Motor neuron (in vitro differentiated cells): ENCODE data around the gene DVL2. TPM values are rescaled to one million over a fixed set of nuclear protein-coding genes. Genes with fewer than 3 reads are reported as not detected.

ENCODE experiments used
- ATAC-seq, 8 experiments: fragments of 200-7000 bp; cut with Tn5 transposase; replicated peaks in 6 of 8; 2 replicates each; pipeline ENCODE4 v1.8.0; 2021; ENCODE audit warnings: mild to moderate bottlenecking in 8 of 8, moderate library complexity in 8 of 8
- H3K27ac ChIP-seq, 2 donors: fragments of 250-450 bp; sonication (Bioruptor Pico); 2 replicates each; pipeline ENCODE4 v1.9.0; 2021; ENCODE audit warnings: antibody characterized with exemption in 2 of 2, mild to moderate bottlenecking in 2 of 2, moderate library complexity in 1 of 2
- H3K4me1 ChIP-seq, 2 donors: fragments of 250-450 bp; sonication (Bioruptor Pico); replicated peaks in 1 of 2; 2 replicates each; pipeline ENCODE4 v1.6.1; 2021; ENCODE audit warnings: antibody characterized with exemption in 2 of 2, mild to moderate bottlenecking in 2 of 2, moderate library complexity in 1 of 2
- H3K4me3 ChIP-seq, 5 donors: fragments of 250-450 bp; sonication (Bioruptor Pico); 2 replicates each; pipeline ENCODE4 v1.9.0; 2021; ENCODE audit warnings: antibody characterized with exemption in 5 of 5, mild to moderate bottlenecking in 5 of 5, moderate library complexity in 4 of 5
- WGBS, 10 experiments: fragments of 450-650 bp; shearing (Covaris generic); methylation state at CpG; one replicate each; pipeline ENCODE4 v1.0.0; 2022; 5-methylcytosine and 5-hydroxymethylcytosine counted together
- in situ Hi-C, 9 experiments: fragments of 400-800 bp; cut with MboI; loops; one replicate each; pipeline ENCODE4 v1.15.0; 2021; ENCODE audit warnings: low sequenced_read_pairs in 9 of 9, low pct_unique_long_range_greater_than_20kb in 2 of 9; ENCODE audit not compliant: unreplicated experiment in 9 of 9
- total RNA-seq, 8 experiments: library from RNA; unstranded; fragments of 300-600 nt; gene quantifications; 2 replicates each; pipeline versions ENCODE4 v1.2.3 to v1.2.4, GENCODE V29; 2022

The DVL2 gene
- total RNA-seq, 8 experiments from 2014 or later: 31.3 to 63.1 (median 40.6) TPM

DNA sequence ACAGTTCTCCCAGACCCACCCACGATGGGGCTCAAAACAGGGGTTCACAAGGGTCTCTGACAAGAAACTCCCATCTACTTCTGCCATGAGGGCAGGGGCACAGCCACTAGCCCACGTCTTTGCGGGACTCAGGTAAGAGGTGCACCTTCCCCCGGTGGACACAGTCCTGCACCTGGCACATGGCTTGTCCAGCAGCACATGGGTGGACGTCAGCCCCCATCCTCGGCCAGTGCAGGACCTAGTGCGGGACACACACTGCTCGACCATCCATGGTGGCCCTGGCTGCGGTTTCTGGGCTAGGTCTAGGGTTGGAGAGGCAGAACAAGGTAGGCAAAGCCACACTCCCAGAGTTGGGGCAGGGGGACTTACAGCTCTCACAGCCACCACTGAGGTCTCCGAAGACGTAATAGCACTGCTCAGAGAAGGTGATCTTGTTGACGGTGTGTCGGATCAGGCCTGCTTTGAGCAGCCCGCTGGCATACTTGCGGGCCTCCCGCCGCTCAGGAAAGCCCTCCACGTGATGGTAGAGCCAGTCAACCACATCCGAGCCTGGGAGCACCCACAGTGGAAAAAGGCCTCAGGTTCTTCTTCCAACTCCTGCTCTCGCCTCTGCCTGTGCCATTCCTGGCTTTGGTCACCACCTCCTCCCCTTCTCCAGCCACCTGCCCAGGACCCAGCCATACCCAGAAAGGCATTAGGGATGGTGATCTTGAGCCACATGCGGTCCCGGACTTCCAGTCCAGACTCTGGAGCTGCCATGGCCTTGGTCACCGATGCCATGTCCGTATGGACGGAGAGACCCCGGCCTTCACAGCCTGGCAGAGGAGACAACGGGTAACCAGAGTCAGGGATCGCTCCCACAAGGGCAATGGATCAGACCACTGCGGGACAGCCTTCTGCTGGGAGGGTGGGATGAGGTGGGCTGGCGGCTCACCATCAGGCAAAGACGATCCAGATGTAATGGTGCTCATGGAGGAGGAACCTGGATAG, 7.3 kb downstream of the DVL2 start:
- in situ Hi-C loops: no loop called here
- no peak overlapping the region for H3K4me3 ChIP-seq
- WGBS, 10 experiments: 73 to 100% (median 93%) methylated on average over 2 to 10 of the region's 31 CpGs; no CpG with 5 or more reads in 4 of the 10 experiments
- H3K4me1 ChIP-seq: peaks cover 2 to 4% of the 10 kb centered on the region in 2 donors
- no peak for ATAC-seq
- H3K27ac ChIP-seq: no peak overlapping the region

DNA sequence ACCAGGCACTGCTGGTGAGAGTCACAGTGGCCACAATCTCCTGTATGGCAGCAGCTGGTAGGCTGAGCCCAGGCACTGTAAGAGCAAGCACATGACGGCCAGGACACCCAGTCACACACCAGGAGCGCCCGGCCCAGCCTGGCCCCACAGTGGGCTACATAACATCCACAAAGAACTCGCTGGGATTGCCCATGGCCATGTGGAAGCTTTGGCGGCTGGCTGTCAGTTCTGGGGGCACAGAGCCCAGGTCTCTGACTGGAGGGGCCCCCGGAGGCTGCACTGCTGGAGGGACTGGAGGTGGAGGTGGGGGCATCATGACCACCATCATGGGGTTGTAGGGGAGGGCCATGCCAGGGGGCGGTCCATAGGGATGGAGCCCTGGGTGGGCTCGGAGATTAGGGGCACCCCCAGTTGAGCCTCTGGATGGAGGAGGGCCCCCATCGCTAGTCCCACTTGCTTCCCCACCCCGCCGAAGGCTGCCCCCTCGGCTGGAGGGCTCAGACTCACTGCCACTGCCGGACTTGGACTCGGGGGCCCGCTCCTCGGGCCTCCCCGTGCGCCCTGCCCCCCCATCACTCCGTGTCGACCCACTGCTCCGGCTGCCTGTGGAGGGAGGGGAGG, 8.5 kb downstream of the DVL2 start:
- peak in 4 of 8 experiments; percentile 3 to 11 (median 4) for ATAC-seq
- in situ Hi-C loops: no loop called here

DNA sequence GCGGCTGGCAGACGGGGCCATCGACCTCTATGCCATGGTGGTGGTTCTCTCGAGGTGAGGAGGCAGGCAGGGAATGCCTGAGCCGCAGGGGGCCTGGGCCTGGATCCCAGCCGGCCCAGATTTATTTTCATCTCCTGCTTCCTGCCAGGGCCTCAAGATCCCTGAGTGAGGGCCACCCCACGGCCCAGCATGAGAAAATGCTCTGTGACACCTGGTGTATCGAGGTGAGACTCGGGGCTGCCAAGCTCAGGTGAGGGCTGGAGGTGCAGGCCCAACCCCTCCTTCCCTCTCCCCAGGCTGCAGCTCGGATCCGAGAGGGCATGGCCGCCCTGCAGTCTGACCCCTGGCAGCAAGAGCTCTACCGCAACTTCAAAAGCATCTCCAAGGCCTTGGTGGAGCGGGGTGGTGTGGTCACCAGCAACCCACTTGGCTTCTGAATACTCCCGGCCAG, 9.6 kb downstream of the DVL2 start:
- in situ Hi-C loops: no loop called here

More for the DNA sequence above, 8.5 kb downstream of the DVL2 start:
- H3K27ac ChIP-seq: no peak overlapping the region
- H3K4me1 ChIP-seq: peaks cover 1 to 3% of the 10 kb centered on the region in 2 donors
- WGBS, 10 experiments: 93 to 100% (median 96%) methylated on average over 3 to 5 of the region's 21 CpGs; no CpG with 5 or more reads in 7 of the 10 experiments
- H3K4me3 ChIP-seq: no peak overlapping the region

DNA sequence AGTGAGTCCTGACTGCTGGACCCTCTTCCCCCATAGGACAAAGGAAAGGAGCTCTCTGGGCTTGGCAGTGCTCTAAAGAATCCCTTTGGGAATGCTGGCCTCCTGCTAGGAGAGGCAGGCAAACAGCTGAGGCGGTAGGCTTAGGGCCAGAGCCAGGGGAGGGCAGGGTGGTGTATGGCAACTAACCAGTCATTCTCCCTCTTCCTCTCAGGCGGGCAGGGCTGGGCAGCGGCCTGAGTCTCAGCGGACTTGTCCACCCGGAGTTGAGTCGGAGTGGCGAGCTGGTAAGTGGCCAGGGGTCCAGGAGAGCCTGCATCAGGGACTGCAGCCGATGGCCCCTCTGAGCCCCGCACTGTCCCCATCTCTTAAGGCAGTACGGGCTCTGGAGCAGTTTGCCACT, 10.2 kb downstream of the DVL2 start:
- WGBS, 10 experiments: 89% methylated on average over 1 of the region's 10 CpGs; no CpG with 5 or more reads in 9 of the 10 experiments
- in situ Hi-C loops: no loop called here
- Histone ChIP-seq H3K27ac (no peak overlapping the region), H3K4me3 (no peak overlapping the region), H3K4me1 (peaks cover 7 to 12% of the 10 kb centered on the region in 2 donors)
- ATAC-seq: no peak

More for the DNA sequence above, 9.6 kb downstream of the DVL2 start:
- ATAC-seq: no peak
- no peak overlapping the region for H3K4me3 ChIP-seq
- H3K27ac ChIP-seq: no peak overlapping the region
- 100% methylated on average over 1 of the region's 15 CpGs; no CpG with 5 or more reads in 8 of the 10 experiments for WGBS, 10 experiments
- peaks cover 7 to 8% of the 10 kb centered on the region in 2 donors for H3K4me1 ChIP-seq

DNA sequence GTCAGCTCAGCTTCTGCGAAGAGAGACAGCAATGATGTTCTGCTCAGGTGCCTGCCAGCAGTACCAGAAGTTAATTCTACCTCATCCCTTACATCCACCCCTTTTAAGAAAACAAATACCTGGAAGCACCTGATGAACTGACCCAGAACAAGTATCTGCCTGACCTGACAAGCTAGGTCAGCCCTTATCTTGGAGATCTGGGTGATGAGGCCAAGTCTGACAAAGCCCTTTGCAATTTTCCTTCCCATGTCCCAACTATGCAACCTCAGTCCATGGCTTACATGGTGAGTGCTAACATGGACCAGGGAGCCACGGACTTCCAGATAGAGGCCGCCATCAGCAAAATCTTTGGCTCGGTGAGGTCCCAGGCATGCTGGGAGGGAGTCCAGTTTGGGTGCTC, 10.9 kb downstream of the DVL2 start:
- no peak overlapping the region for H3K4me3 ChIP-seq
- in situ Hi-C loops: no loop called here
- 65 to 100% (median 91%) methylated on average over 1 to 4 of the region's 4 CpGs; no CpG with 5 or more reads in 4 of the 10 experiments for WGBS, 10 experiments
- no peak for ATAC-seq
- peaks cover 7 to 18% of the 10 kb centered on the region in 2 donors for H3K4me1 ChIP-seq
- H3K27ac ChIP-seq: no peak overlapping the region

DNA sequence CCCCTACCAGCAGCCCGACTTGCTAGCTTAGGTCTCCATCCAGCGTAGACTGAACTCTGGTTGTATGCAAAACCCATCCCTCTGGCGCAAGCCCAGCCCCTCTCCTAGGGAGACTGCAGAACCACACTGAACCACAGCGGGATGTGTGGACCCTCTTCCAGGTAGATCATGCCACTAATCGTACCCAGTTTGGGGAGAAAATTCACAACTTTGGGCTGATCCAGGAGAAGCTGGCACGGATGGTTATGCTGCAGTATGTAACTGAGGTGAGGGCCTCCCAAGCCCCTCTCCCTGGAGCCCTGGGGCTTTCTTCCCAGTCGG, 11.4 kb downstream of the DVL2 start:
- WGBS, 10 experiments: 50 to 87% (median 69%) methylated on average over 1 to 5 of the region's 7 CpGs; no CpG with 5 or more reads in 4 of the 10 experiments
- in situ Hi-C loops: no loop called here
- peaks cover 12 to 22% of the 10 kb centered on the region in 2 donors for H3K4me1 ChIP-seq
- no peak for ATAC-seq
- no peak overlapping the region for H3K4me3 ChIP-seq
- no peak overlapping the region for H3K27ac ChIP-seq

DNA sequence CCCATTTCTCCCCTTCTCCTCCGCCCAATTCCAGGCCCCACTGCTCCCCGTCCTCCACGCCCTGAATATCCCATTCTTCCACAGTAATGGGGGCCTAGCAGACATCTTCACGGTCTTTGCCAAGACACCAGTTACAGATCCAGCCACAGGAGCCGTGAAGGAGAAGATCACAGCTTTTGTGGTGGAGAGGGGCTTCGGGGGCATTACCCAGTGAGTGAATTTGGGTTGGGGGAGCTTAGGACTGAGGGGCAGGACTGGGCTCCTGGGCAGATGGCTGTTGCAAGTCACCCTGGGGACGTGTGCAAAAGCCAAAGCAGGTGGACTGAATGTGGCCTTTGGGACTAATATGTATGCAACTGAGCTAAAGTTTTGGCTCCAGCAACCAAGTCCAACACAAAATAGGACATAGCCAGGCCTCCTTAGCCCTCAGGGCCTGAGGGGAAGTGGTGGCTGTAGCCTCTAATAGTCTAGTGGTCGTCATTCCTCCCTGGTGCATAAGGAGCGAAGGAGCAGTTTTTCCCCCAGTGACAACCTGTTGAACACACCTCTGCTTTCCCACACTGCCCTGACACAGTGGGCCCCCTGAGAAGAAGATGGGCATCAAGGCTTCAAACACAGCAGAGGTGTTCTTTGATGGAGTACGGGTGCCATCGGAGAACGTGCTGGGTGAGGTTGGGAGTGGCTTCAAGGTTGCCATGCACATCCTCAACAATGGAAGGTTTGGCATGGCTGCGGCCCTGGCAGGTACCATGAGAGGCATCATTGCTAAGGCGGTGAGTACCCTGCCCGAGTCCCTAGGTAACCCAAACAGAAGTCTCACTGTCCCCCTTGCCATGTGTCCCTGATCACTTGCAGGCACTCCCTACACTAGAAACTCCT, 12.0 kb downstream of the DVL2 start:
- Histone ChIP-seq H3K4me3 (no peak overlapping the region), H3K4me1 (peaks cover 14 to 25% of the 10 kb centered on the region in 2 donors), H3K27ac (no peak overlapping the region)
- in situ Hi-C loops: no loop called here
- 0 to 100% (median 91%) methylated on average over 1 to 5 of the region's 15 CpGs; no CpG with 5 or more reads in 3 of the 10 experiments for WGBS, 10 experiments
- ATAC-seq: no peak

DNA sequence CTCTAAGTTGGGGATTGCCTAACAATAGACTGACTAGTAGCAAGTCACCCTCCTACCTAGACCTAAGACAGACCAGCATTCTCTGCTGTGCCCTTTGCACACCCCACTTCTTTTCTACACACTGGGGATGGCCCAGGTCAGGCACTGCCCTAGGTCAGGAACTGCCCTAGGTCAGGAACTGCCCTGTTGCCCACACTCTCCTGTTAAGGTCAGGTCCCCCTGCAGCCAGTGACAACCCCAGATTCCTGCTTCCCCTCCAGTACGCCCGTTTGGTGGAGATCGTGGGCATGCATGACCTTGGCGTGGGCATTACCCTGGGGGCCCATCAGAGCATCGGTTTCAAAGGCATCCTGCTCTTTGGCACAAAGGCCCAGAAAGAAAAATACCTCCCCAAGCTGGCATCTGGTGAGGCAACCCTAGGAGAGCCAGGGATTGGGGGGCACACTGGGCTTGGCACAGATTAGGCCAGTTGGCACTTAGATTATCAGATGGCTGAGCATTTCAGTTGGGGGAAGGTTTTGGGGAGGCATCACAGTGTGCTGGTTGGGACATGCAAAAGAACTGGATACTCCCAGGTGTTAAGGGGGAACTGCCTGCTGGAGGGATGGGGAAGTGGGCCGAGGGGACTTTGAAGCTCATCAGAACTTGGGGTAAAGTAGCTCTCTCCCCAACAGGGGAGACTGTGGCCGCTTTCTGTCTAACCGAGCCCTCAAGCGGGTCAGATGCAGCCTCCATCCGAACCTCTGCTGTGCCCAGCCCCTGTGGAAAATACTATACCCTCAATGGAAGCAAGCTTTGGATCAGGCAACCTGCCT, 12.8 kb downstream of the DVL2 start:
- no peak for ATAC-seq
- Histone ChIP-seq H3K27ac (no peak overlapping the region), H3K4me1 (peaks cover 14 to 25% of the 10 kb centered on the region in 2 donors), H3K4me3 (no peak overlapping the region)
- 0 to 100% (median 95%) methylated on average over 1 to 4 of the region's 10 CpGs; no CpG with 5 or more reads in 4 of the 10 experiments for WGBS, 10 experiments
- in situ Hi-C loops: no loop called here

DNA sequence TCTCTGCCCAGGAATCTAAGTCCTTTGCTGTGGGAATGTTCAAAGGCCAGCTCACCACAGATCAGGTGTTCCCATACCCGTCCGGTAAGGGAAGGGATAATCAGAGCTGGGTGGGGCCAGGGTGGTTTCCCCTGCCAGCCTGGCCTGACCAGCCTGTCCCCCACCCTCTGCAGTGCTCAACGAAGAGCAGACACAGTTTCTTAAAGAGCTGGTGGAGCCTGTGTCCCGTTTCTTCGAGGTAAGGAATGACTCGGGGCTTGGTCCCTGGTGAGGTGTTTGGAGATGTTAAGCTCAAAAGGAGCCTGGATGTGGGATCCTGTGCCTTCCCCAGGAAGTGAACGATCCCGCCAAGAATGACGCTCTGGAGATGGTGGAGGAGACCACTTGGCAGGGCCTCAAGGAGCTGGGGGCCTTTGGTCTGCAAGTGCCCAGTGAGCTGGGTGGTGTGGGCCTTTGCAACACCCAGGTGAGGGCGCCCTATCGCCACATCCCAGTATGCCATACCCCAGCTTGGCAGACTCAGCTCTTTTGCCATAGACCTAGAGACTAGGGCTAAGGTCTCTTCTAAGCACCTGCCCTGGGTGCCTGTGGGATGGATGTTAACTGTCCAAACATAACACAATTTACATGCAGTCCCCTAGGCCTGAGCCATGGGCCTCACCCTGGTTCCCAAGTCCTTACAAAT, 13.6 kb downstream of the DVL2 start:
- WGBS, 10 experiments: 27 to 67% (median 60%) methylated on average over 1 to 3 of the region's 11 CpGs; no CpG with 5 or more reads in 7 of the 10 experiments
- Histone ChIP-seq H3K27ac (peak overlapping the region; percentile 68 to 77), H3K4me1 (peaks cover 14 to 25% of the 10 kb centered on the region in 2 donors), H3K4me3 (peak overlapping the region; percentile 72 to 91 (median 78))
- peak in 4 of 8 experiments; percentile 4 to 34 (median 8) for ATAC-seq
- in situ Hi-C loops: no loop called here

DNA sequence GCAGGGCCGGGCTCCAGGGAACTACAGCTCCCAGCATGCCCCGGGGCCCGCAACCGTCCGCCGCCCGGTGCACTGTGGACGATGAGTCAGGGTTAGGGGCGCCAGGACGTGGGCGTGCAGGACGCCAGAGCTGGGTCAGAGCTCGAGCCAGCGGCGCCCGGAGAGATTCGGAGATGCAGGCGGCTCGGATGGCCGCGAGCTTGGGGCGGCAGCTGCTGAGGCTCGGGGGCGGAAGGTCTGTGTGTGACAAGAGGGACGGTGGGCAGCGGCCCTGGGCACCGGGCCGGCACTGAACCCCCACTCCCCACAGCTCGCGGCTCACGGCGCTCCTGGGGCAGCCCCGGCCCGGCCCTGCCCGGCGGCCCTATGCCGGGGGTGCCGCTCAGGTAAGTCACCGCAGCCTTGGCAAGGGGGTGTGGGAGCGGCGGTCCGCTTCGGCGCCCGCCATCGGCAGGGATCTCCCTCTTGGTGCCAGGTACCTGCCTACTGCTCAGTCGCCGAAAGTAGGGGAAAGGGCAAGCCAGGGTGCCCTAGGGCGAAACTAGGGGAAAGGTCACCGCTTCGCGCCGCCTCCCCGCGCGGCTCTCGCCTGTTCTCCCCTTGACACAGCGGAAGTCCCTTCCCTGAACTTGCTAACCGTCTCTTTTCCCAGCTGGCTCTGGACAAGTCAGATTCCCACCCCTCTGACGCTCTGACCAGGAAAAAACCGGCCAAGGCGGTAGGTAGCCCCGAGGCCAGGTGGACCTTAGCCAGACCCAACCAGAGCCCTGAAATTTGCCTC, 14.3 kb downstream of the DVL2 start, which contains the start of the genes ACADVL and DLG4:
ACADVL (plus strand) TSS at position 127 of the 781 bp plus-strand sequence; CDS start at position 174, 47 bp downstream.
DLG4 (minus strand) TSS at position 25 of the 781 bp plus-strand sequence.
- peak; percentile 58 to 75 (median 70) for ATAC-seq
- H3K4me3 ChIP-seq: peak within 1 kb of the TSS; percentile 72 to 91 (median 78)
- H3K27ac ChIP-seq: peak within 1 kb of the TSS; percentile 68 to 77
- in situ Hi-C loops: no loop called here
- WGBS, 10 experiments: 0 to 1% (median 0%) methylated on average over 2 to 12 of the region's 63 CpGs; no CpG with 5 or more reads in 5 of the 10 experiments
- peaks cover 14 to 25% of the 10 kb centered on the region in 2 donors for H3K4me1 ChIP-seq
